Sigmoid colon (tissue), 4 donors: ENCODE data around the gene GCGR.

Source experiments
- EP300 ChIP-seq, 4 donors: sonication (generic); formaldehyde crosslinking; IDR thresholded peaks; one replicate each; pipeline ENCODE4 v1.6.1; 2017; ENCODE audit warnings: antibody characterized with exemption in 4 of 4
- POLR2A ChIP-seq, 2 donors: fragments of 450-650 bp; IDR thresholded peaks; one replicate each; pipeline ENCODE4 v1.6.1; 2016; ENCODE audit warnings: antibody characterized with exemption in 2 of 2, mild to moderate bottlenecking in 2 of 2, moderate library complexity in 2 of 2
- POLR2AphosphoS5 ChIP-seq, 4 donors: sonication (generic); formaldehyde crosslinking; IDR thresholded peaks; one replicate each; pipeline ENCODE4 v1.6.1; 2017; ENCODE audit warnings: antibody characterized with exemption in 4 of 4
- TF ChIP-seq, protein P1 (sequence below), 4 experiments: fragments of 450-650 bp in 3 of 4; fragments of 200-600 bp in 1 of 4; IDR thresholded peaks; one replicate each; pipeline ENCODE4 v1.5.1; 2016 to 2019; ENCODE audit warnings: antibody characterized with exemption in 4 of 4, mild to moderate bottlenecking in 3 of 4, moderate library complexity in 2 of 4

DNA sequence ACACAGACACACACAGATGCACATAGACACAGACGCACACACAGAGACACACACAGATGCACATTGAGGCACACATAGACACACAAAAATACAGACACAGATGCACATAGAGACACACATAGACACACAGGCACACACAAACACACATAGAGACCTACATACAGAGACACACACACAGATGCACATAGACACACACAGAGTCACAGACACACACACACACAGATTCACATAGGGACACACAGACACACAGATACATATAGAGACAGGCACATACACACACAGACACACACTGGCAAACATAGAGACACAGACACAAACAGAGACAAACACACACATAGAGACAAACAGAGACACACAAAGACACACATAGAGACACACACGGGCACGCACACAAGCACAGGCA lies 9.9 kb upstream of the GCGR start:
- TF ChIP-seq, protein P1, sequence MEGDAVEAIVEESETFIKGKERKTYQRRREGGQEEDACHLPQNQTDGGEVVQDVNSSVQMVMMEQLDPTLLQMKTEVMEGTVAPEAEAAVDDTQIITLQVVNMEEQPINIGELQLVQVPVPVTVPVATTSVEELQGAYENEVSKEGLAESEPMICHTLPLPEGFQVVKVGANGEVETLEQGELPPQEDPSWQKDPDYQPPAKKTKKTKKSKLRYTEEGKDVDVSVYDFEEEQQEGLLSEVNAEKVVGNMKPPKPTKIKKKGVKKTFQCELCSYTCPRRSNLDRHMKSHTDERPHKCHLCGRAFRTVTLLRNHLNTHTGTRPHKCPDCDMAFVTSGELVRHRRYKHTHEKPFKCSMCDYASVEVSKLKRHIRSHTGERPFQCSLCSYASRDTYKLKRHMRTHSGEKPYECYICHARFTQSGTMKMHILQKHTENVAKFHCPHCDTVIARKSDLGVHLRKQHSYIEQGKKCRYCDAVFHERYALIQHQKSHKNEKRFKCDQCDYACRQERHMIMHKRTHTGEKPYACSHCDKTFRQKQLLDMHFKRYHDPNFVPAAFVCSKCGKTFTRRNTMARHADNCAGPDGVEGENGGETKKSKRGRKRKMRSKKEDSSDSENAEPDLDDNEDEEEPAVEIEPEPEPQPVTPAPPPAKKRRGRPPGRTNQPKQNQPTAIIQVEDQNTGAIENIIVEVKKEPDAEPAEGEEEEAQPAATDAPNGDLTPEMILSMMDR (IDR thresholded peaks at IDR 0.05), result no peak
- TF ChIP-seq POLR2A (IDR thresholded peaks at IDR 0.05) (no peak), POLR2AphosphoS5 (IDR thresholded peaks at IDR 0.05) (no peak), EP300 (IDR thresholded peaks at IDR 0.05) (no peak)
